OCI-LY3 (cell line): ENCODE data around the gene MINDY1.

ENCODE experiments used
- H2AFZ ChIP-seq: fragments of 200-600, 300-600 bp; shearing (Covaris generic); 2 replicates; pipeline ENCODE4 v1.6.0; 2014; ENCODE audit warnings: antibody characterized with exemption, low read depth, low read length
- H3K27ac ChIP-seq: fragments of 200-600, 300-600 bp; sonication (generic); 2 replicates; pipeline ENCODE4 v1.5.1; 2014; ENCODE audit warnings: mild to moderate bottlenecking, low read length, moderate library complexity, mixed read lengths
- H3K27me3 ChIP-seq: fragments of 200-600, 300-600 bp; sonication (generic); 2 replicates; pipeline ENCODE4 v1.6.1; 2014; ENCODE audit warnings: low read depth, low read length, mixed read lengths
- H3K36me3 ChIP-seq: fragments of 200-600, 300-600 bp; sonication (generic); replicated peaks from 2 replicates; pipeline ENCODE3; 2014; ENCODE audit warnings: low read depth, low read length, mixed read lengths
- H3K4me1 ChIP-seq: fragments of 300-600, 200-600 bp; sonication (generic); 2 replicates; pipeline ENCODE4 v1.6.1; 2014; ENCODE audit warnings: low read length, mixed read lengths
- H3K4me2 ChIP-seq: fragments of 200-600, 300-600 bp; sonication (generic); 2 replicates; pipeline ENCODE4 v1.6.1; 2014; ENCODE audit warnings: low read length, mixed read lengths
- H3K4me3 ChIP-seq: fragments of 300-600, 200-600 bp; sonication (generic); 2 replicates; pipeline ENCODE4 v1.5.1; 2014; ENCODE audit warnings: antibody characterized with exemption, mild to moderate bottlenecking, low read length, moderate library complexity
- H3K79me2 ChIP-seq: fragments of 300-600, 200-600 bp; shearing (Covaris generic); 2 replicates; pipeline ENCODE4 v1.6.1; 2014; ENCODE audit warnings: mild to moderate bottlenecking, low read length, mixed read lengths
- H3K9ac ChIP-seq: fragments of 300-600, 200-600 bp; shearing (Covaris generic); 2 replicates; pipeline ENCODE4 v1.6.0; 2014; ENCODE audit warnings: mild to moderate bottlenecking, low read length, moderate library complexity
- H3K9me3 ChIP-seq: fragments of 200-600, 300-600 bp; shearing (Covaris generic); 2 replicates; pipeline ENCODE4 v1.6.1; 2014; ENCODE audit warnings: low read length, mixed read lengths; ENCODE audit not compliant: insufficient read depth
- H4K20me1 ChIP-seq: fragments of 200-600, 300-600 bp; sonication (generic); 2 replicates; pipeline ENCODE4 v1.6.1; 2016; ENCODE audit warnings: low read length, mixed read lengths; ENCODE audit not compliant: insufficient read depth
- EZH2phosphoT487 ChIP-seq: fragments of 200-600 bp; shearing (Covaris generic); IDR thresholded peaks from 2 replicates; pipeline ENCODE4 v1.6.1; 2018; ENCODE audit warnings: antibody characterized with exemption, mixed run types, low read depth
- TF ChIP-seq, protein P1 (sequence below): fragments of 200-600, 300-600 bp; sonication (generic); IDR thresholded peaks from 2 replicates; pipeline ENCODE4 v1.5.1; 2014; ENCODE audit warnings: antibody characterized with exemption, low read length, low read depth

The MINDY1 gene

GRCh38 chr1:150968491-150968890 is 38.2 kb downstream of the MINDY1 start:
- Histone ChIP-seq H3K79me2 (peaks cover 55% of the 10 kb centered on the region), H3K4me1 (peaks cover 19% of the 10 kb centered on the region), H3K9ac (no peak overlapping the region), H3K9me3 (no peaks in the 10 kb centered on the region), H3K36me3 (peaks cover 53% of the 10 kb centered on the region), H3K4me2 (no peak overlapping the region), H2AFZ (no peak overlapping the region), H3K27ac (no peak overlapping the region), H3K4me3 (no peak overlapping the region), H4K20me1 (peaks cover 43% of the 10 kb centered on the region), H3K27me3 (no peaks in the 10 kb centered on the region)
- TF ChIP-seq, protein P1, sequence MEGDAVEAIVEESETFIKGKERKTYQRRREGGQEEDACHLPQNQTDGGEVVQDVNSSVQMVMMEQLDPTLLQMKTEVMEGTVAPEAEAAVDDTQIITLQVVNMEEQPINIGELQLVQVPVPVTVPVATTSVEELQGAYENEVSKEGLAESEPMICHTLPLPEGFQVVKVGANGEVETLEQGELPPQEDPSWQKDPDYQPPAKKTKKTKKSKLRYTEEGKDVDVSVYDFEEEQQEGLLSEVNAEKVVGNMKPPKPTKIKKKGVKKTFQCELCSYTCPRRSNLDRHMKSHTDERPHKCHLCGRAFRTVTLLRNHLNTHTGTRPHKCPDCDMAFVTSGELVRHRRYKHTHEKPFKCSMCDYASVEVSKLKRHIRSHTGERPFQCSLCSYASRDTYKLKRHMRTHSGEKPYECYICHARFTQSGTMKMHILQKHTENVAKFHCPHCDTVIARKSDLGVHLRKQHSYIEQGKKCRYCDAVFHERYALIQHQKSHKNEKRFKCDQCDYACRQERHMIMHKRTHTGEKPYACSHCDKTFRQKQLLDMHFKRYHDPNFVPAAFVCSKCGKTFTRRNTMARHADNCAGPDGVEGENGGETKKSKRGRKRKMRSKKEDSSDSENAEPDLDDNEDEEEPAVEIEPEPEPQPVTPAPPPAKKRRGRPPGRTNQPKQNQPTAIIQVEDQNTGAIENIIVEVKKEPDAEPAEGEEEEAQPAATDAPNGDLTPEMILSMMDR, result no peak
- TF ChIP-seq EZH2phosphoT487, result no peak

DNA sequence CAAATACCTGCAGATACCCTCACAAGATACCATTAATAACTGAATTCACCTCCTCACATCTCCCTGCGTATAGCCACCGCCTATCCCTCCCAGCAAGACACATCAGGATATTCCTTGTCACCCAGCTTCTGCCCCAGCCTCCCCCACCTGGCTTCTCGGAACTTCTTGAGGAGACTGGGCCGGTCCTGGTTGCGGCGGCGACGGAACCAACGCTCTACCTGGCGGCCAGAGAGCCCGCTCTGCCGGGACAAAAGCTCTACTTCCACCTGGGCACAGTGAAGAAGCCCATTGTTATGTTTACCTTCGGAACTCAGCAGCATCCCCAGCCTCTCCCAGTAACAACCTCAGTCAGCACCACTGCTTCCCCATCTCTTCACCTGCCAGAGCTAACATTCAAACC is 38.8 kb downstream of the MINDY1 start:
- H3K79me2 ChIP-seq, result peaks cover 49% of the 10 kb centered on the region
- TF ChIP-seq, protein P1, result no peak
- no peak for TF ChIP-seq EZH2phosphoT487

DNA sequence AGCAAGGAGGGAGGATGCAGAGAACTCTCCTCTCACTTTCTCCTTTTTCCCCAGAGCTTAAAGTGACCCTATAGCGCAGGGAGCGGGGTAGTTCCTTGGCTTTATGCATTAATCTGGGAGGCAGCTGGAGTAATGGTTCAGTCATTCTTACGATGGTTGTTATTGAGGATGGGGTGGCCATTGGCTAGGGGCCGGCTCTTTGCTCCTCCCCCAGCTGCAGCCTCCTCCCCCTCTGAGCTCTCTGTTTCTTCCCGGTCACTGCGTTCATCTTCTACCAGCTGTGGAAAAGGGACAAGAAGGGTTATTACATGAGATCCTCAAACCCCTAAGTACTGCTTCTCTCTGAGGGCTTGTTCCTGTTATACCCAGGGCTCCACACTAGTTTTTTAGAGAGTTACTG is 40.7 kb downstream of the MINDY1 start:
- Histone ChIP-seq H3K4me3 (no peak overlapping the region), H3K9me3 (no peaks in the 10 kb centered on the region), H4K20me1 (peaks cover 19% of the 10 kb centered on the region), H2AFZ (no peak overlapping the region), H3K36me3 (peaks cover 72% of the 10 kb centered on the region), H3K4me2 (no peak overlapping the region), H3K4me1 (no peaks in the 10 kb centered on the region), H3K27ac (no peak overlapping the region), H3K9ac (no peak overlapping the region), H3K27me3 (no peaks in the 10 kb centered on the region), H3K79me2 (peaks cover 30% of the 10 kb centered on the region)
- no peak for TF ChIP-seq EZH2phosphoT487
- TF ChIP-seq, protein P1, result no peak

More for the DNA sequence above, 38.8 kb downstream of the MINDY1 start:
- Histone ChIP-seq H2AFZ (no peak overlapping the region), H3K27ac (no peak overlapping the region), H4K20me1 (peaks cover 38% of the 10 kb centered on the region), H3K4me2 (no peak overlapping the region), H3K36me3 (peaks cover 58% of the 10 kb centered on the region), H3K27me3 (no peaks in the 10 kb centered on the region), H3K9ac (no peak overlapping the region), H3K4me1 (peaks cover 14% of the 10 kb centered on the region), H3K4me3 (no peak overlapping the region), H3K9me3 (no peaks in the 10 kb centered on the region)

DNA sequence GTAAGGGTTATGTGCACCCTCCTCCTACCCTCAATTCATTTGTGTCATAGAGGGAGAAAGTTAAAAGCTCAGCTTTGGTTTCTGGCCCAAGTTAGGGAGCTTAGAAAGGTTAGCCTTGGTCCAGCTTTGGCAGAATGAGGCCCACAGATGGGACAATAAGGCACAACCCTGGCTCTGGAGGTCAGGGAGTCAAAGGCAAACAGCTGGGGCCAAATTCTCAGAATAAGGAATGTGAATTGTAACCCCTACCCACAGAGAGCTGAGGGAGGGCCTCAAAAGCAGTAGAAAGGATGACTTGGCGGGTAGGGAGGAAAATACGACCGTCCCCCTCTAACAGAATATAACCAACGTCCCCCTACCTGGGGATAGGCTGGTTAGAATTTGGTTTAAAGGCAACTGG is 41.1 kb downstream of the MINDY1 start:
- Histone ChIP-seq H3K36me3 (peaks cover 76% of the 10 kb centered on the region), H3K4me1 (no peaks in the 10 kb centered on the region), H3K9ac (no peak overlapping the region), H3K27ac (no peak overlapping the region), H3K4me3 (no peak overlapping the region), H2AFZ (no peak overlapping the region), H3K4me2 (no peak overlapping the region), H3K27me3 (no peaks in the 10 kb centered on the region), H3K79me2 (peaks cover 26% of the 10 kb centered on the region), H4K20me1 (peaks cover 15% of the 10 kb centered on the region), H3K9me3 (no peaks in the 10 kb centered on the region)
- no peak for TF ChIP-seq EZH2phosphoT487
- TF ChIP-seq, protein P1, result no peak
